H1 (cell line): ENCODE results near the gene PRR5. TPM values are rescaled to one million over a fixed set of nuclear protein-coding genes. Genes with fewer than 3 reads are reported as not detected.

Experiments
- CTCF ChIA-PET: fragments of 300-600 bp; sonication (Branson Sonifier 250); formaldehyde crosslinking; loops from one replicate; lab custom pipeline; 2021; ENCODE audit not compliant: partially characterized antibody; lab: Charles Lee
- POLR2A ChIA-PET: fragments of 300-600 bp; sonication (Branson Sonifier 250); formaldehyde crosslinking; loops from one replicate; lab custom pipeline; 2021; ENCODE audit warnings: inconsistent platforms; ENCODE audit not compliant: partially characterized antibody; lab: Charles Lee
- DNase-seq, 2 experiments: peaks; one replicate each; pipeline versions ENCODE4 v3.0.0 to v3.0.0-alpha.2; 2010 to 2022; ENCODE audit warnings: low spot score in 2 of 2, low read depth in 1 of 2, mixed read lengths in 1 of 2
- FAIRE-seq: peaks from 2 replicates; lab custom pipeline; 2011; peaks lifted over from hg19 to GRCh38; lab: Jason Lieb, UNC
- H2AFZ ChIP-seq: 2 replicates; pipeline ENCODE4 v1.8.1; 2012; ENCODE audit warnings: low read length, inconsistent platforms
- H2AK5ac ChIP-seq: 2 replicates; pipeline ENCODE4 v1.6.1; 2013; ENCODE audit warnings: low read depth, low read length
- H2BK120ac ChIP-seq: replicated peaks from 2 replicates; pipeline ENCODE3; 2013; ENCODE audit warnings: low read depth, low read length, inconsistent platforms
- H2BK12ac ChIP-seq: 2 replicates; pipeline ENCODE4 v1.6.1; 2013; ENCODE audit warnings: low read depth, low read length
- H2BK15ac ChIP-seq: 2 replicates; pipeline ENCODE4 v1.6.1; 2013; ENCODE audit warnings: low read length
- H2BK20ac ChIP-seq: 2 replicates; pipeline ENCODE4 v1.6.1; 2013; ENCODE audit warnings: low read length
- H2BK5ac ChIP-seq: 2 replicates; pipeline ENCODE4 v1.6.1; 2013; ENCODE audit warnings: low read depth, low read length
- H3K14ac ChIP-seq: 2 replicates; pipeline ENCODE4 v1.6.1; 2013; ENCODE audit warnings: inconsistent platforms; ENCODE audit not compliant: insufficient read length
- H3K18ac ChIP-seq: 2 replicates; pipeline ENCODE4 v1.6.1; 2013; ENCODE audit warnings: low read length; ENCODE audit errors: extremely low read depth
- H3K23ac ChIP-seq: 2 replicates; pipeline ENCODE4 v1.6.1; 2013; ENCODE audit warnings: inconsistent platforms; ENCODE audit not compliant: insufficient read length
- H3K23me2 ChIP-seq: 2 replicates; pipeline ENCODE4 v1.6.1; 2013; ENCODE audit warnings: low read depth, low read length
- H3K27ac ChIP-seq: 2 replicates; pipeline ENCODE4 v1.6.1; 2011; ENCODE audit warnings: low read depth, low read length, inconsistent platforms
- H3K27me3 ChIP-seq, 4 experiments: replicated peaks in 1 of 4; 1 replicate in 1 of 4; 2 replicates in 3 of 4; pipeline versions ENCODE4 v1.6.1 to v1.8.1; 2011 to 2013; ENCODE audit warnings: low read length in 3 of 4, mild to moderate bottlenecking in 3 of 4, inconsistent platforms in 2 of 4, mixed read lengths in 2 of 4, moderate library complexity in 1 of 4; ENCODE audit not compliant: control insufficient read depth in 3 of 4, insufficient read depth in 3 of 4; ENCODE audit errors: extremely low read depth in 1 of 4
- H3K36me3 ChIP-seq, 4 experiments: 2 replicates each; pipeline versions ENCODE4 v1.6.1 to v1.8.1; 2011 to 2013; ENCODE audit warnings: mild to moderate bottlenecking in 4 of 4, low read length in 3 of 4, moderate library complexity in 2 of 4, control low read depth in 1 of 4, inconsistent platforms in 1 of 4; ENCODE audit not compliant: insufficient read depth in 4 of 4, control insufficient read depth in 2 of 4
- H3K4ac ChIP-seq: replicated peaks from 2 replicates; pipeline ENCODE3; 2013; ENCODE audit warnings: low read length, low read depth, mixed read lengths, inconsistent platforms; ENCODE audit not compliant: insufficient read length
- H3K4me1 ChIP-seq, 4 experiments: replicated peaks in 1 of 4; 1 replicate in 1 of 4; 2 replicates in 3 of 4; pipeline versions ENCODE4 v1.6.1 to v1.8.1; 2011 to 2013; ENCODE audit warnings: low read length in 3 of 4, inconsistent platforms in 2 of 4, mixed read lengths in 1 of 4; ENCODE audit not compliant: insufficient read depth in 4 of 4, control insufficient read depth in 3 of 4
- H3K4me2 ChIP-seq, 2 experiments: 2 replicates each; pipeline versions ENCODE4 v1.6.1 to v1.8.1; 2011 to 2013; ENCODE audit warnings: low read depth in 2 of 2, low read length in 2 of 2, control low read depth in 1 of 2, inconsistent platforms in 1 of 2, mild to moderate bottlenecking in 1 of 2; ENCODE audit not compliant: insufficient read depth in 1 of 2
- H3K4me3 ChIP-seq, 4 experiments: fragments of 200-600, 300-600 bp in 1 of 4; sonication (generic), shearing (Covaris generic), sonication (Bioruptor Twin) in 1 of 4; 2 replicates each; pipeline versions ENCODE4 v1.5.1 to v1.8.1; 2011 to 2016; ENCODE audit warnings: low read length in 4 of 4, low read depth in 3 of 4, control low read depth in 2 of 4, inconsistent platforms in 2 of 4, mild to moderate bottlenecking in 2 of 4, mixed read lengths in 1 of 4, moderate library complexity in 1 of 4; ENCODE audit not compliant: insufficient read depth in 2 of 4; ENCODE audit errors: extremely low read depth in 1 of 4
- H3K56ac ChIP-seq: replicated peaks from 2 replicates; pipeline ENCODE3; 2013; ENCODE audit warnings: low read depth, mild to moderate bottlenecking, mixed read lengths, low read length, inconsistent platforms; ENCODE audit not compliant: insufficient read length
- H3K79me1 ChIP-seq: 2 replicates; pipeline ENCODE4 v1.6.1; 2013; ENCODE audit warnings: low read depth, low read length, control low read depth
- H3K79me2 ChIP-seq, 2 experiments: 2 replicates each; pipeline versions ENCODE4 v1.6.1 to v1.8.1; 2012 to 2013; ENCODE audit warnings: low read length in 2 of 2, mild to moderate bottlenecking in 2 of 2, inconsistent platforms in 1 of 2; ENCODE audit not compliant: insufficient read depth in 2 of 2, control insufficient read depth in 1 of 2
- H3K9ac ChIP-seq, 4 experiments: replicated peaks in 1 of 4; 1 replicate in 1 of 4; 2 replicates in 3 of 4; pipeline versions ENCODE4 v1.6.1 to v1.8.1; 2011 to 2013; ENCODE audit warnings: low read depth in 3 of 4, low read length in 3 of 4, control low read depth in 2 of 4, mild to moderate bottlenecking in 2 of 4, moderate library complexity in 2 of 4, inconsistent platforms in 1 of 4; ENCODE audit errors: extremely low read depth in 1 of 4
- H3K9me3 ChIP-seq, 2 experiments: 2 replicates each; pipeline versions ENCODE4 v1.6.1 to v1.8.1; 2012 to 2013; ENCODE audit warnings: mild to moderate bottlenecking in 2 of 2, moderate library complexity in 2 of 2, control low read depth in 1 of 2, inconsistent platforms in 1 of 2, low read depth in 1 of 2, low read length in 1 of 2, mixed read lengths in 1 of 2; ENCODE audit not compliant: insufficient read depth in 2 of 2
- H4K20me1 ChIP-seq, 2 experiments: replicated peaks in 1 of 2; 2 replicates each; pipeline versions ENCODE3 to v1.8.1; 2011 to 2013; ENCODE audit warnings: inconsistent platforms in 2 of 2, low read length in 2 of 2, mild to moderate bottlenecking in 1 of 2; ENCODE audit not compliant: insufficient read depth in 2 of 2, control insufficient read depth in 1 of 2
- H4K5ac ChIP-seq: 2 replicates; pipeline ENCODE4 v1.6.1; 2013; ENCODE audit warnings: low read length, low read depth, mixed read lengths, inconsistent platforms; ENCODE audit not compliant: insufficient read length
- H4K8ac ChIP-seq: 2 replicates; pipeline ENCODE4 v1.8.0; 2013; ENCODE audit warnings: mild to moderate bottlenecking, moderate library complexity, low read length, inconsistent platforms; ENCODE audit not compliant: insufficient read depth; ENCODE audit errors: extremely low read depth
- H4K91ac ChIP-seq: replicated peaks from 2 replicates; pipeline ENCODE3; 2013; ENCODE audit warnings: low read length, mixed read lengths, inconsistent platforms; ENCODE audit not compliant: insufficient read length
- CHD1 ChIP-seq: IDR thresholded peaks from 2 replicates; pipeline ENCODE4 v1.6.1; 2012; ENCODE audit warnings: low read depth, low read length, improper control_type of control experiment
- KDM1A ChIP-seq: fragments of 200-600, 300-600 bp; sonication (generic); IDR thresholded peaks from 2 replicates; pipeline ENCODE4 v1.7.1; 2016; ENCODE audit warnings: mild to moderate bottlenecking, low read length, borderline replicate concordance
- RAD21 ChIP-seq, 2 experiments: IDR thresholded peaks in 1 of 2; conservative IDR thresholded peaks in 1 of 2; 2 replicates each; pipeline ENCODE4 v1.6.1; 2011; ENCODE audit warnings: low read depth in 2 of 2, low read length in 2 of 2, improper control_type of control experiment in 1 of 2, inconsistent platforms in 1 of 2, mild to moderate bottlenecking in 1 of 2, moderate library complexity in 1 of 2
- SIRT6 ChIP-seq: IDR thresholded peaks from one replicate; pipeline ENCODE4 v1.7.1; 2012; ENCODE audit warnings: low read length, inconsistent platforms
- YY1 ChIP-seq: IDR thresholded peaks from 2 replicates; pipeline ENCODE4 v1.6.1; 2011; ENCODE audit warnings: low read depth, mild to moderate bottlenecking, low read length
- WGBS, 2 experiments: shearing (Covaris generic) in 1 of 2; methylation state at CpG; one replicate each; pipeline versions ENCODE4 v1.1.6 to v1.1.7; 2013 to 2015; ENCODE audit warnings: low lambda C conversion rate in 2 of 2, mixed read lengths in 2 of 2, inconsistent platforms in 1 of 2, low coverage in 1 of 2, missing lambda C conversion rate in 1 of 2; ENCODE audit not compliant: insufficient replicate concordance in 2 of 2, insufficient coverage in 1 of 2, insufficient read length in 1 of 2; ENCODE audit errors: extremely low coverage in 1 of 2, missing lambda C conversion rate in 1 of 2; 5-methylcytosine and 5-hydroxymethylcytosine counted together
- polyA plus RNA-seq, 7 experiments: library from polyadenylated mRNA; depleted of rRNA in 3 of 7; stranded (reverse) in 5 of 7; unstranded in 2 of 7; fragments of >200 nt in 5 of 7; fragments of 200-250 nt in 2 of 7; gene quantifications; 1 replicate in 5 of 7; 2 replicates in 1 of 7; 4 replicates in 1 of 7; pipeline versions ENCODE4 v1.2.1 to v1.2.3, GENCODE V29; 2011 to 2013; ENCODE audit warnings: missing spikeins in 2 of 7, mixed read lengths in 2 of 7
- total RNA-seq: library from RNA; stranded (reverse); fragmentation: NEBNext Ultra II Directional; extraction: Animal tissue kit (Norgen Biotek cat#: 25700); gene quantifications from 2 replicates; pipeline ENCODE4 v1.2.1, GENCODE V29; 2021

The PRR5 gene
- total and polyA plus RNA-seq, 2 of the 8 experiments (the other 6 are each of a cell fraction or from before 2014, with no cell fraction given) = 16.5 to 25.7 TPM

DNA sequence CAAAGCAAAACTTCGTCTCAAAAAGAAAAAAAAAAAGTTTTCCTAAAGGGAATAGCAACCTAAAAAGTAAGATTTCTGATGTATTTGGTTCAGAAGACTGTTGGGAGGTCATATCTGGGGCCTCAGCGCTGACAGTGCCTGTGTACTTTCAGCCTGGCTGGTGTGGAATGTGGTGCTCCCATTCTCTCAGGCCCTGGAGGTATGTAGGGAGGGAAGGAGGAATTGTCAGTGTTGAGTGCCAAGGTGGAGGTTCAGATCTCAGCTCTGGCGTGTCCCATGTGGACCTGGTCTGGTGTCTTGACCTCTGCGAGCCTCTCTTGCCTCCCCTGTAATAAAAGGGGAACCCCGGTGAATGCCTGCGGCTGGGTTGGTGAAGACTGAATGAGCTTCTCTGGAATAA is 22.4 kb downstream of the PRR5 start:
- Histone ChIP-seq H3K9me3 (no peaks in the 10 kb centered on the region), H3K18ac (no peak overlapping the region), H4K5ac (no peak overlapping the region), H3K23me2 (no peaks in the 10 kb centered on the region), H3K36me3 (no peaks in the 10 kb centered on the region; a peak in 1 of 8 replicates), H3K27ac (no peak overlapping the region), H3K23ac (no peak overlapping the region), H4K8ac (no peak overlapping the region), H3K4me1 (peaks cover 0 to 8% (median 3%) of the 10 kb centered on the region in 4 experiments; a peak in 6 of 7 replicates), H2BK12ac (no peak overlapping the region), H3K79me2 (no peaks in the 10 kb centered on the region), H3K79me1 (no peaks in the 10 kb centered on the region; the same call in 1 of the 2 replicates), H3K4me3 (0 out of 8 replicates have a peak overlapping the region, but pooled peaks of 1 of the 4 experiments have one; percentile 0), H4K91ac (no peak overlapping the region), H3K14ac (no peak overlapping the region), H2BK15ac (no peak overlapping the region), H2AK5ac (no peak overlapping the region), H4K20me1 (peaks cover 0 to 13% of the 10 kb centered on the region in 2 experiments), H3K4ac (no peak overlapping the region), H2AFZ (no peak overlapping the region), H3K27me3 (no peaks in the 10 kb centered on the region), H2BK20ac (no peak overlapping the region), H2BK120ac (no peak overlapping the region), H3K9ac (no peak overlapping the region), H3K56ac (no peak overlapping the region), H2BK5ac (no peak overlapping the region; the same call in 1 of the 2 replicates), H3K4me2 (no peak overlapping the region)
- DNase-seq (no peak), FAIRE-seq (no peak)
- CTCF ChIA-PET = interaction anchor here (1.0 to 4.0 kb wide), 6 partner anchors 9 to 40 kb away, joined by 3 to 21 read pairs (median 4); no protein-coding TSS in a partner anchor
- TF ChIP-seq RAD21 (IDR thresholded peaks at IDR 0.05 in 1 of 2, conservative IDR thresholded peaks at IDR 0.05 in 1 of 2; ENCODE audit: low read depth in 2 of 2, low read length in 2 of 2) (no peak), CHD1 (no peak), KDM1A (no peak), SIRT6 (no peak), YY1 (no peak)
- POLR2A ChIA-PET = interaction anchor here (1.4 kb wide), 1 partner anchor 9 kb away, joined by 3 read pairs; no protein-coding TSS in a partner anchor
- WGBS, 2 experiments = 89% methylated on average over 6 of the region's 6 CpGs; no CpG with 5 or more reads in 1 of the 2 experiments
